Measurements from ENCODE around the gene PXDN.

Gene PXDN

GRCh38 chr2:1607236-1607920, 136.9 kb downstream of the PXDN start:
- no peak for DNase-seq

GRCh38 chr2:1606421-1607235, 137.7 kb downstream of the PXDN start:
- DNase-seq: no peak

GRCh38 chr2:1606046-1606400, 138.3 kb downstream of the PXDN start:
- no peak for DNase-seq

- DNase-seq: no peak
These were observed 138.9 kb downstream of the PXDN start for GRCh38 chr2:1605102-1606045.

GRCh38 chr2:1603521-1603920, 140.8 kb downstream of the PXDN start:
- no peak for DNase-seq

- DNase-seq: no peak
These were observed 141.3 kb downstream of the PXDN start for GRCh38 chr2:1603059-1603458.

GRCh38 chr2:1602278-1603010, 141.9 kb downstream of the PXDN start:
- no peak for DNase-seq

GRCh38 chr2:1601471-1602277, 142.6 kb downstream of the PXDN start:
- DNase-seq: no peak

GRCh38 chr2:1601067-1601412, 143.3 kb downstream of the PXDN start:
- DNase-seq: no peak

- DNase-seq: no peak
These were observed 143.9 kb downstream of the PXDN start for GRCh38 chr2:1600191-1601066.

- no peak for DNase-seq
These were observed 144.8 kb downstream of the PXDN start for GRCh38 chr2:1599301-1600085.

- no peak for DNase-seq
These were observed 145.5 kb downstream of the PXDN start for GRCh38 chr2:1598800-1599199.

- DNase-seq: no peak
These were observed 146.1 kb downstream of the PXDN start for GRCh38 chr2:1598041-1598710.

- DNase-seq: no peak
These were observed 149.0 kb downstream of the PXDN start for GRCh38 chr2:1595274-1595673.

- DNase-seq: no peak
These were observed 149.7 kb downstream of the PXDN start for GRCh38 chr2:1594373-1595171.

GRCh38 chr2:1594123-1594372, 150.3 kb downstream of the PXDN start:
- DNase-seq: no peak

GRCh38 chr2:1593371-1594122, 150.8 kb downstream of the PXDN start:
- DNase-seq: no peak

Measured in NCI-H526 treated with DMSO at 0.1 percent for 48 hours (cell line).